Stomach (tissue), 9 donors: Measurements from ENCODE around the gene ARPIN. TPM values are rescaled to one million over a fixed set of nuclear protein-coding genes. Genes with fewer than 3 reads are reported as not detected.
"Not testable (repeated sequence)": the region's sequence is repeated elsewhere in the genome, so short reads cannot be mapped to it uniquely, and the experiment has no call there.

Experiments
- DNase-seq, 2 donors: peaks; one replicate each; pipeline versions ENCODE4 v3.0.0 to v3.0.0-alpha.2; 2013 to 2019
- H3K27ac ChIP-seq, 5 donors: fragments of 200-600 bp in 4 of 5; sonication (generic) in 4 of 5; one replicate each; pipeline ENCODE4 v1.5.1; 2013 to 2019; ENCODE audit warnings: mild to moderate bottlenecking in 1 of 5, moderate library complexity in 1 of 5
- H3K27me3 ChIP-seq, 3 donors: fragments of 200-600 bp; sonication (generic); one replicate each; pipeline ENCODE4 v1.5.1; 2017 to 2019; ENCODE audit warnings: mixed run types in 1 of 3
- H3K36me3 ChIP-seq, 4 donors: fragments of 200-600 bp; sonication (generic); 1 replicate in 3 of 4; 2 replicates in 1 of 4; pipeline ENCODE4 v1.5.1; 2016 to 2019
- H3K4me1 ChIP-seq, 4 donors: fragments of 200-600 bp; sonication (generic); one replicate each; pipeline ENCODE4 v1.5.1; 2016 to 2019
- H3K4me3 ChIP-seq, 4 donors: fragments of 200-600 bp; sonication (generic) in 3 of 4; one replicate each; pipeline ENCODE4 v1.5.1; 2016 to 2019; ENCODE audit warnings: mild to moderate bottlenecking in 1 of 4
- H3K9me3 ChIP-seq, 4 donors: fragments of 200-600 bp; sonication (generic); one replicate each; pipeline ENCODE4 v1.5.1; 2016 to 2019
- EP300 ChIP-seq: sonication (generic); formaldehyde crosslinking; IDR thresholded peaks from one replicate; pipeline ENCODE4 v1.6.1; 2017; ENCODE audit warnings: antibody characterized with exemption
- POLR2A ChIP-seq, 4 donors: fragments of 450-650 bp; IDR thresholded peaks; one replicate each; pipeline ENCODE4 v1.6.1; 2016; ENCODE audit warnings: antibody characterized with exemption in 4 of 4, control low read depth in 2 of 4, mild to moderate bottlenecking in 1 of 4, moderate library complexity in 1 of 4
- POLR2AphosphoS5 ChIP-seq, 3 donors: sonication (generic); formaldehyde crosslinking; IDR thresholded peaks; one replicate each; pipeline ENCODE4 v1.6.1; 2016; ENCODE audit warnings: antibody characterized with exemption in 3 of 3
- WGBS, 5 donors: extraction: QIAGEN DNeasy Blood & Tissue Kit in 3 of 5; methylation state at CpG; one replicate each; pipeline versions ENCODE4 v1.1.5 to v1.1.7; 2013 to 2018; 5-methylcytosine and 5-hydroxymethylcytosine counted together
- intact Hi-C: fragments of 100-400 bp; cut with DNase I; formaldehyde crosslinking; loops from one replicate; pipeline ENCODE4 v1.15.1; 2023; ENCODE audit warnings: low total_unique reads
- polyA plus RNA-seq, 3 donors: library from polyadenylated mRNA; stranded (reverse); fragments of 200-250 nt; gene quantifications; one replicate each; pipeline ENCODE4 v1.2.3, GENCODE V29; 2013
- total RNA-seq, 5 donors: library from RNA; depleted of rRNA; stranded (reverse); fragments of >200 nt; gene quantifications; one replicate each; pipeline versions ENCODE4 v1.1.0 to v1.2.3, GENCODE V29; 2014 to 2016
- TF ChIP-seq, protein P1 (sequence below), 7 experiments: fragments of 450-650 bp in 4 of 7; fragments of 200-600 bp in 3 of 7; sonication (generic) in 3 of 7; IDR thresholded peaks; one replicate each; pipeline ENCODE4 v1.5.1; 2016 to 2019; ENCODE audit warnings: antibody characterized with exemption in 7 of 7, control low read depth in 2 of 7, mild to moderate bottlenecking in 1 of 7
- donor health status: healthy with polysubstance abuse.
- donor health status: Bipolar disorder and iron deficiency.
- donor health status: healthy.

ARPIN gene
- total and polyA plus RNA-seq, 8 donors: 1.2 to 24.8 (median 12.7) TPM

DNA sequence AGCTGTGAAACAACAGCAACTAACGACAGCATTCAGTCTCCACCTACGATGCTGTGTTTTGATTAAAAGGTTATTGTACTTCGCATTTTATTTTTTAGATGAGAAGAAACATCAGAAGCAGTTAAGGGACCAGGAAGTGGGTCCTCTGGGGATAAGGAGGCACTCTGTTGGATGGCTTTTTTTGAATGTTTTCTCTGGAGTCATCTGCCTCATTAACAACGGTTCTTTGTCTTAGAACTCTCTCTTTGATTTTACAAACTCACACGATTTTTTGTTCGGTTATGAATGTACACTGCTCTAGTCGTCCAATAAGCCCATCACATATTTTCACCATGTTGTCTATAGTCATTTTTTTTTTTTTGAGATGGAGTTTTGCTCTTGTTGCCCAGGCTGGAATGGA is 36.0 kb upstream of the ARPIN start:
- Histone ChIP-seq H3K4me1 (no peaks in the 10 kb centered on the region), H3K36me3 (no peaks in the 10 kb centered on the region), H3K9me3 (no peaks in the 10 kb centered on the region), H3K27ac (no peak overlapping the region), H3K27me3 (no peaks in the 10 kb centered on the region), H3K4me3 (no peak overlapping the region)
- 73 to 82% (median 79%) methylated on average over 7 of the region's 7 CpGs for WGBS, 5 donors
- DNase-seq: no peak
- intact Hi-C loops: no loop called here
- TF ChIP-seq POLR2AphosphoS5 (IDR thresholded peaks at IDR 0.05) (no peak), EP300 (no peak), POLR2A (IDR thresholded peaks at IDR 0.05) (no peak)
- TF ChIP-seq, protein P1, sequence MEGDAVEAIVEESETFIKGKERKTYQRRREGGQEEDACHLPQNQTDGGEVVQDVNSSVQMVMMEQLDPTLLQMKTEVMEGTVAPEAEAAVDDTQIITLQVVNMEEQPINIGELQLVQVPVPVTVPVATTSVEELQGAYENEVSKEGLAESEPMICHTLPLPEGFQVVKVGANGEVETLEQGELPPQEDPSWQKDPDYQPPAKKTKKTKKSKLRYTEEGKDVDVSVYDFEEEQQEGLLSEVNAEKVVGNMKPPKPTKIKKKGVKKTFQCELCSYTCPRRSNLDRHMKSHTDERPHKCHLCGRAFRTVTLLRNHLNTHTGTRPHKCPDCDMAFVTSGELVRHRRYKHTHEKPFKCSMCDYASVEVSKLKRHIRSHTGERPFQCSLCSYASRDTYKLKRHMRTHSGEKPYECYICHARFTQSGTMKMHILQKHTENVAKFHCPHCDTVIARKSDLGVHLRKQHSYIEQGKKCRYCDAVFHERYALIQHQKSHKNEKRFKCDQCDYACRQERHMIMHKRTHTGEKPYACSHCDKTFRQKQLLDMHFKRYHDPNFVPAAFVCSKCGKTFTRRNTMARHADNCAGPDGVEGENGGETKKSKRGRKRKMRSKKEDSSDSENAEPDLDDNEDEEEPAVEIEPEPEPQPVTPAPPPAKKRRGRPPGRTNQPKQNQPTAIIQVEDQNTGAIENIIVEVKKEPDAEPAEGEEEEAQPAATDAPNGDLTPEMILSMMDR (IDR thresholded peaks at IDR 0.05): no peak

DNA sequence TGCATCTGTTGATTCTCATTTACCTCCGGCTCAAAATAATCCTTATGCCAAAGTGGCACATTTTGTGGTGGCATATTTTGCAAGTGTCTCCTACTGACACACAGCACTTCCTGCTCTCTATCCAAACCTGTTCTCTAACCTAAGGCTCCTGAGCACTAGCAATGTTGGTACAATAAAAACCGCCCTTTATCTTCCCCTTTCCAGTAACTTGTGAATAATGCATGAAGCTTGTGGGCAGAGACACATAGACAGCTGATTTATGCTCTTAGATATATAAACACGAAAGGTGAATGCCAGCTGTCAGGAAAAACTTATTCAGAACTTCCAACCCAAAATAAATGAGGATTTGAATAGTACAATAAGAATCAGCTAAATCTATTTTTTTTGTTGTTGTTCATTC is 34.6 kb upstream of the ARPIN start:
- H3K27ac ChIP-seq: no peak overlapping the region

DNA sequence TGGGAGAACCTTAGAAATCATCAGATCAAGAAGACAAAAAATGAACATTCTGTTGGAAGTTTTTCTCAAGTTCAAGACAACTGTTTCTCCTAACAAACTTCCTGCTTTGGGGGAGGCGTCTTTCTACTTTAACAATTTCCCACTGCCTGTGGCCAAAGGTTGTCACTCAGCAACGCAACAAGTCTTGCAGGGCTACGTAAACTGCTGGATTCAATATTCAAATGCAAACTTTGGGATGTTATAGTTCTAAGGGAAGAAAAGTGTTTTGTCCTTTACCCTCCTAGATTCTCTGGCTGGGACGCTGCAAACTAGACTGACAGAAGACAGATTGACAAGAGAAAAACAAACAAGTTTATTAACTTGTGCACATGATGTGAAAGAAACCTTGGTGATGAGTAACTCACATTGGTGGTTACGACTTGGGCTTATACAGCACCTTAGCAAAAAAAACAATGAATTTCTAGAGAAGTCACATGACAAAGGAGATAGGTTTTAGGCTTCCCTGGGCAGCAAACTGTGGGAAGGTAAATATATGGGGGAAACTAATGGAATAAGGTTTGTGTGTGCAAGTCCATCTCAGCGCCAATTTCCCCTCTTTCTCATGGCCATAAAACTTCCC is 34.0 kb upstream of the ARPIN start:
- no peaks in the 10 kb centered on the region for H3K27me3 ChIP-seq
- no peaks in the 10 kb centered on the region for H3K9me3 ChIP-seq
- no peak for TF ChIP-seq POLR2AphosphoS5 (IDR thresholded peaks at IDR 0.05)
- TF ChIP-seq EP300: no peak
- no peak for TF ChIP-seq POLR2A (IDR thresholded peaks at IDR 0.05)
- TF ChIP-seq, protein P1 (IDR thresholded peaks at IDR 0.05): no peak
- H3K4me1 ChIP-seq: no peaks in the 10 kb centered on the region
- WGBS, 5 donors: 62 to 85% (median 77%) methylated on average over 6 of the region's 6 CpGs
- no peaks in the 10 kb centered on the region for H3K36me3 ChIP-seq
- no peak overlapping the region for H3K27ac ChIP-seq
- intact Hi-C loops: no loop called here
- no peak for DNase-seq
- no peak overlapping the region for H3K4me3 ChIP-seq

More for the DNA sequence above, 34.6 kb upstream of the ARPIN start:
- H3K27me3 ChIP-seq: no peaks in the 10 kb centered on the region
- no peaks in the 10 kb centered on the region for H3K36me3 ChIP-seq
- no peak for DNase-seq
- H3K4me3 ChIP-seq: no peak overlapping the region
- intact Hi-C loops: no loop called here
- no peaks in the 10 kb centered on the region for H3K9me3 ChIP-seq
- H3K4me1 ChIP-seq: no peaks in the 10 kb centered on the region
- TF ChIP-seq, protein P1 (IDR thresholded peaks at IDR 0.05): no peak
- TF ChIP-seq POLR2A (IDR thresholded peaks at IDR 0.05): no peak
- no peak for TF ChIP-seq EP300
- TF ChIP-seq POLR2AphosphoS5 (IDR thresholded peaks at IDR 0.05): no peak
- WGBS, 5 donors: 87 to 95% (median 92%) methylated on average over 3 of the region's 3 CpGs

DNA sequence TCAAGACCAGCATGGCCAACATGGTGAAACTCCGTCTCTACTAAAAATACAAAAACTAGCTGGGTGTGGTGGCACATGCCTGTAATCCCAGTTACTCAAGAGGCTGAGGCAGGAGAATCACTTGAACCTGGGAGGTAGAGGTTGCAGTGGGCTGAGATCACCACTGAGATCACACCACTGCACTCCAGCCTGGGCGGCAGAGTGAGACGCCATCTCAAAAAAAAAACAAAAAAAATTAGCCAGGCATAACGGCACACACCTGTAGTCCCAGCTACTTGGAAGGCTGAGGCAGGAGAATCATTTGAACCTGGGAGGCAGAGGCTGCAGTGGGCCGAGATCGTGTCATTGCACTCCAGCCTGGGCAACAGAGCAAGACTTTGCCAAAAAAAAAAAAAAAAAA is 31.0 kb upstream of the ARPIN start:
- H3K4me1 ChIP-seq, intact Hi-C loops: not testable (repeated sequence)

DNA sequence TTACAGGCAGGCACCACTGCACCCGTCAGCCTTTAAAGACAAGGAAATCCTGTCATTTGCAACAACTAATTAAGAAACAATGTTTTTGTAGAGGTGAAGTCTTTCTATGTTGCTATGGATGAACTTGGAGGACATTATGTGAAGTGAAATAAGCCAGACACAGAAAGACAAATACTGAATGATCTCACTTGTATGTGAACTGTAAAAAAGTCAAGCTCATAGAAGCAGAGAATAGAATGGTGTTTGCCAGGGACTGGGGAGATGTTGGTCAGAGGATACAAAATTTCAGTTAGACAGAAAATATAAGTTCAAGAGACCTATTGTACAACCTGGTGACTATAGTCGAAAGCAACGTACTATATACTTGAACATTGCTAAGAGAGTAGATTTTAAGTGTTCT is 27.2 kb upstream of the ARPIN start:
- 74 to 96% (median 92%) methylated on average over 3 of the region's 3 CpGs for WGBS, 5 donors
- Histone ChIP-seq H3K4me3 (no peak overlapping the region), H3K4me1 (peaks cover 0 to 9% (median 2%) of the 10 kb centered on the region in 4 donors), H3K27ac (no peak overlapping the region), H3K36me3 (no peaks in the 10 kb centered on the region), H3K27me3 (no peaks in the 10 kb centered on the region), H3K9me3 (no peaks in the 10 kb centered on the region)
- TF ChIP-seq POLR2A (IDR thresholded peaks at IDR 0.05) (no peak), POLR2AphosphoS5 (IDR thresholded peaks at IDR 0.05) (no peak), EP300 (no peak)
- TF ChIP-seq, protein P1 (IDR thresholded peaks at IDR 0.05): no peak
- intact Hi-C loops: no loop called here
- DNase-seq: no peak

More for the DNA sequence above, 31.0 kb upstream of the ARPIN start:
- not testable (repeated sequence) for H3K27ac ChIP-seq, H3K36me3 ChIP-seq, H3K9me3 ChIP-seq, DNase-seq, H3K4me3 ChIP-seq, H3K27me3 ChIP-seq
- WGBS, 5 donors: 81 to 88% (median 88%) methylated on average over 6 of the region's 6 CpGs

DNA sequence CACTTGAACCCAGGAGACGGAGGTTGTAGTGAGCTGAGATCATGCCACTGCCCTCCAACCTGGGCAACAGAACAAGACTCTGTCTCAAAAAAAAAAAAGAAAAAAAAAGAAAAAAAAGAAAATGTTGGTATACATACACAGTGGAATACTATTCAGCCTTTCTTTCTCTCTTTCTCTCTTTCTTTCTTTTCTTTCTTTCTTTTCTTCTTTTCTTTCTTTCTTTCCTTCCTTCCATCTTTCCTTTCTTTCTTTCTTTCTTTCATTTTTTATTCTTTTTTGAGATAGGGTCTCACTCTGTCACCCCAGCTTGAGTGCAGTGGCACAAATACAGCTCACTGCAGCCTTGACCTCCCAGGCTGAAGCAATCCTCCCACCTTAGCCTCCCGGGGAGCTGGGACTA is 26.6 kb upstream of the ARPIN start:
- H3K27me3 ChIP-seq, H3K4me1 ChIP-seq, intact Hi-C loops, H3K9me3 ChIP-seq, H3K27ac ChIP-seq, H3K36me3 ChIP-seq, H3K4me3 ChIP-seq, DNase-seq: not testable (repeated sequence)
- WGBS, 5 donors: 78 to 97% (median 92%) methylated on average over 2 of the region's 2 CpGs
